OCI-LY7 (cell line): Measurements from ENCODE around the gene ABCA13. TPM values are rescaled to one million over a fixed set of nuclear protein-coding genes. Genes with fewer than 3 reads are reported as not detected.

Experiments used
- BruUV-seq: library from RNA; stranded (reverse); fragments of 400-500 nt; replicated peaks from 2 replicates; lab custom pipeline; 2021; lab: Mats Ljungman, UMichigan
- CTCF ChIA-PET: fragments of 300-600 bp; sonication (Branson Sonifier 250); formaldehyde crosslinking; loops from one replicate; lab custom pipeline; 2022; ENCODE audit warnings: antibody characterized with exemption; ENCODE audit not compliant: unreplicated experiment; lab: Charles Lee
- POLR2A ChIA-PET: fragments of 300-600 bp; sonication (Branson Sonifier 250); formaldehyde crosslinking; loops from one replicate; lab custom pipeline; 2022; ENCODE audit warnings: antibody characterized with exemption; lab: Charles Lee
- DNase-seq: peaks from one replicate; pipeline ENCODE4 v3.0.0-alpha.2; 2015; ENCODE audit warnings: low spot score
- H2AFZ ChIP-seq: fragments of 200-600 bp; sonication (generic), shearing (Covaris generic); 2 replicates; pipeline ENCODE4 v1.6.1; 2014; ENCODE audit warnings: mild to moderate bottlenecking, antibody characterized with exemption, low read length, moderate library complexity
- H3K27ac ChIP-seq: fragments of 200-600 bp; sonication (generic); 2 replicates; pipeline ENCODE4 v1.5.1; 2014; ENCODE audit warnings: mixed run types, low read depth, mild to moderate bottlenecking, moderate library complexity, low read length, inconsistent platforms; ENCODE audit not compliant: poor library complexity, severe bottlenecking
- H3K36me3 ChIP-seq: fragments of 200-600 bp; sonication (generic); 2 replicates; pipeline ENCODE4 v1.6.1; 2014; ENCODE audit warnings: mild to moderate bottlenecking, antibody characterized with exemption, low read length, moderate library complexity, mixed read lengths; ENCODE audit not compliant: insufficient read depth
- H3K4me1 ChIP-seq: fragments of 200-600 bp; sonication (generic); 2 replicates; pipeline ENCODE4 v1.5.1; 2014; ENCODE audit warnings: mild to moderate bottlenecking, low read length; ENCODE audit not compliant: insufficient read depth, poor library complexity, severe bottlenecking
- H3K4me2 ChIP-seq: fragments of 200-600 bp; sonication (generic); 2 replicates; pipeline ENCODE4 v1.6.1; 2014; ENCODE audit warnings: mild to moderate bottlenecking, low read length
- H3K4me3 ChIP-seq: fragments of 200-600 bp; sonication (generic); 2 replicates; pipeline ENCODE4 v1.5.1; 2014; ENCODE audit warnings: mild to moderate bottlenecking, low read depth, low read length; ENCODE audit not compliant: poor library complexity, severe bottlenecking
- H3K79me2 ChIP-seq: fragments of 200-600 bp; sonication (generic); 2 replicates; pipeline ENCODE4 v1.6.1; 2016; ENCODE audit warnings: low read depth, mild to moderate bottlenecking, low read length, moderate library complexity, mixed read lengths; ENCODE audit not compliant: insufficient read depth
- H3K9me2 ChIP-seq: fragments of 200-600 bp; sonication (generic); 2 replicates; pipeline ENCODE4 v1.6.1; 2016; ENCODE audit warnings: mild to moderate bottlenecking, low read length, mixed read lengths; ENCODE audit not compliant: insufficient read depth
- H3K9me3 ChIP-seq: fragments of 200-600 bp; sonication (generic); 2 replicates; pipeline ENCODE4 v1.6.1; 2014; ENCODE audit warnings: mild to moderate bottlenecking, mixed run types, low read length, mixed read lengths
- H4K20me1 ChIP-seq: fragments of 200-600 bp; sonication (generic); 2 replicates; pipeline ENCODE4 v1.6.1; 2014; ENCODE audit warnings: mild to moderate bottlenecking, antibody characterized with exemption, low read length, moderate library complexity, mixed read lengths; ENCODE audit not compliant: insufficient read depth
- EZH2phosphoT487 ChIP-seq: fragments of 200-600 bp; sonication (generic); IDR thresholded peaks from 2 replicates; pipeline ENCODE4 v1.6.1; 2018; ENCODE audit warnings: low read depth, borderline replicate concordance, mild to moderate bottlenecking, mixed run types, antibody characterized with exemption, low read length, moderate library complexity, mixed read lengths
- intact Hi-C: fragments of 100-400 bp; cut with micrococcal nuclease; formaldehyde crosslinking; loops from one replicate; pipeline ENCODE4 v1.10.0; 2022; ENCODE audit not compliant: unreplicated experiment
- total RNA-seq, 2 experiments: library from RNA; depleted of rRNA in 1 of 2; stranded (reverse); fragments of >200 nt in 1 of 2; shearing (Covaris generic) in 1 of 2; gene quantifications; 2 replicates each; pipeline ENCODE4 v1.2.3, GENCODE V29; 2014 to 2022
- TF ChIP-seq, protein P1 (sequence below): fragments of 200-600 bp; sonication (generic); conservative IDR thresholded peaks from 2 replicates; pipeline ENCODE4 v1.5.1; 2014; ENCODE audit warnings: mild to moderate bottlenecking, antibody characterized with exemption, low read length, moderate library complexity, mixed read lengths

ABCA13 gene
- total RNA-seq, 2 experiments from 2014 or later: not detected

DNA sequence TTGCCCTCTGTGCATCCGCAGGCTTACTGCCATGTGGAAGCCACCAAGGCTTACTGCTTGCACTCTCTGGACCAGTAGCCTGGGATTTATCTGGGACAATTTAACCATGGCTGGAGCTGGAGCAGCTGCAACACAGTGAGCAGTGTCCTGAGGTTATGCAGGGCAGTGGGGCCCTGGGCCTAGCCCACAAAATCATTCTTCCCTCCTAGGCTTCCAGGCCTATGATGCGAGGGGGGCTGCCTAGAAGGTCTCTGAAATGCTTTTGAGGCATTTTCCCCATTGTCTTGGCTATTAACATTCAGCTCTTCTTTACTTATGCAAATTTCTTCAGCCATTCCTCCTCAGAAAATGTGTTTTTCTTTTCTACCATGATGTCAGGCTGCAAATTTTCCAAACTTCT is 439.4 kb downstream of the ABCA13 start:
- Histone ChIP-seq H3K27ac (no peak overlapping the region), H3K4me3 (no peak overlapping the region), H3K36me3 (no peaks in the 10 kb centered on the region), H3K9me2 (no peaks in the 10 kb centered on the region), H3K4me2 (no peak overlapping the region), H2AFZ (no peak overlapping the region), H3K79me2 (no peaks in the 10 kb centered on the region), H4K20me1 (no peaks in the 10 kb centered on the region), H3K4me1 (no peaks in the 10 kb centered on the region), H3K9me3 (no peaks in the 10 kb centered on the region)
- intact Hi-C loops: no loop called here
- CTCF ChIA-PET: no interaction called here
- POLR2A ChIA-PET: interaction anchor here (0.5 kb wide), 1 partner anchor 23 kb away, joined by 4 read pairs; no protein-coding TSS in a partner anchor
- no peak for DNase-seq
- BruUV-seq: no TSS peak
- TF ChIP-seq EZH2phosphoT487: no peak
- TF ChIP-seq, protein P1, sequence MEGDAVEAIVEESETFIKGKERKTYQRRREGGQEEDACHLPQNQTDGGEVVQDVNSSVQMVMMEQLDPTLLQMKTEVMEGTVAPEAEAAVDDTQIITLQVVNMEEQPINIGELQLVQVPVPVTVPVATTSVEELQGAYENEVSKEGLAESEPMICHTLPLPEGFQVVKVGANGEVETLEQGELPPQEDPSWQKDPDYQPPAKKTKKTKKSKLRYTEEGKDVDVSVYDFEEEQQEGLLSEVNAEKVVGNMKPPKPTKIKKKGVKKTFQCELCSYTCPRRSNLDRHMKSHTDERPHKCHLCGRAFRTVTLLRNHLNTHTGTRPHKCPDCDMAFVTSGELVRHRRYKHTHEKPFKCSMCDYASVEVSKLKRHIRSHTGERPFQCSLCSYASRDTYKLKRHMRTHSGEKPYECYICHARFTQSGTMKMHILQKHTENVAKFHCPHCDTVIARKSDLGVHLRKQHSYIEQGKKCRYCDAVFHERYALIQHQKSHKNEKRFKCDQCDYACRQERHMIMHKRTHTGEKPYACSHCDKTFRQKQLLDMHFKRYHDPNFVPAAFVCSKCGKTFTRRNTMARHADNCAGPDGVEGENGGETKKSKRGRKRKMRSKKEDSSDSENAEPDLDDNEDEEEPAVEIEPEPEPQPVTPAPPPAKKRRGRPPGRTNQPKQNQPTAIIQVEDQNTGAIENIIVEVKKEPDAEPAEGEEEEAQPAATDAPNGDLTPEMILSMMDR: no peak

- Histone ChIP-seq H3K9me2 (no peaks in the 10 kb centered on the region), H3K4me3 (no peak overlapping the region), H3K9me3 (no peaks in the 10 kb centered on the region), H3K4me1 (no peaks in the 10 kb centered on the region), H3K36me3 (no peaks in the 10 kb centered on the region), H4K20me1 (no peaks in the 10 kb centered on the region), H3K79me2 (no peaks in the 10 kb centered on the region), H3K4me2 (no peak overlapping the region), H2AFZ (no peak overlapping the region), H3K27ac (no peak overlapping the region)
- no TSS peak for BruUV-seq
- no peak for DNase-seq
- no peak for TF ChIP-seq EZH2phosphoT487
- TF ChIP-seq, protein P1: no peak
- CTCF ChIA-PET: no interaction called here
- intact Hi-C loops: no loop called here
- POLR2A ChIA-PET: no interaction called here
Measured at GRCh38 chr7:48611993-48612392, 440.7 kb downstream of the ABCA13 start.

GRCh38 chr7:48617508-48617907 is 446.2 kb downstream of the ABCA13 start:
- no peak overlapping the region for H3K27ac ChIP-seq
- no peaks in the 10 kb centered on the region for H3K36me3 ChIP-seq
- H4K20me1 ChIP-seq: no peaks in the 10 kb centered on the region
- no peaks in the 10 kb centered on the region for H3K79me2 ChIP-seq
- no TSS peak for BruUV-seq
- H3K4me3 ChIP-seq: no peak overlapping the region
- DNase-seq: no peak
- no peak for TF ChIP-seq EZH2phosphoT487
- TF ChIP-seq, protein P1: no peak
- no peaks in the 10 kb centered on the region for H3K4me1 ChIP-seq
- intact Hi-C loops: no loop called here
- no peak overlapping the region for H3K4me2 ChIP-seq
- ChIA-PET CTCF (no interaction called here), POLR2A (interaction anchor here (1.2 kb wide), 1 partner anchor 40 kb away, joined by 3 read pairs; no protein-coding TSS in a partner anchor)
- H3K9me3 ChIP-seq: no peaks in the 10 kb centered on the region
- H2AFZ ChIP-seq: no peak overlapping the region
- H3K9me2 ChIP-seq: no peaks in the 10 kb centered on the region
